Measurements from ENCODE around the gene MYRIP. TPM values are rescaled to one million over a fixed set of nuclear protein-coding genes. Genes with fewer than 3 reads are reported as not detected.

The MYRIP gene
- total RNA-seq, 1 donor from 2014 or later: not detected

- no peak for DNase-seq (ENCODE audit: low spot score)
- no peaks in the 10 kb centered on the region for H3K36me3 Mint-ChIP-seq (ENCODE audit: low read depth)
- intact Hi-C loops (cut with micrococcal nuclease): no loop called here
- H3K27ac Mint-ChIP-seq: no peak overlapping the region
- no peak overlapping the region for H3K4me3 Mint-ChIP-seq
- H3K9me3 Mint-ChIP-seq: no peaks in the 10 kb centered on the region
- no peaks in the 10 kb centered on the region for H3K27me3 Mint-ChIP-seq (ENCODE audit: insufficient read depth)
- H3K4me1 Mint-ChIP-seq (ENCODE audit: low read depth): no peaks in the 10 kb centered on the region
These were observed 235.1 kb downstream of the MYRIP start for GRCh38 chr3:40044487-40044886.

DNA sequence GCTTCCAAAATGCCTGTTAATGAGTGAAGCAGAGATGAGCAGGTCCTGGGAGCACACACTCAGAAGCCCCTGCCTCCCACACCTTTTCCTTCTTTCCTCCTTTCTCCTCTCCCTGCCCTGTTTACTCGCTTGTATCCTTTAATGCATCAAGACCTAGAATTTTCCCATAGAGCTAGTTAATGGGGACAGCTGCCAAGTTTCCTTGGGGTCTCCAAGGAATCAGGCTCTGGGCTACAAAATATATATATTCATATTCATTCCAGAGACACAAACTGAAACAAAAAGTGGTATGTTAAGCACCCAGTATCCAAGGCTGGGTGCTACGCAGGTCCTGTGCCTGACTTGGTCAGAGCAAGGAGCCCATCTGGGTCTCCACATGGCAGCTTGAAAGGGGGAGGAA, 235.6 kb downstream of the MYRIP start:
- intact Hi-C loops (cut with micrococcal nuclease): no loop called here
- no peak overlapping the region for H3K27ac Mint-ChIP-seq
- no peak overlapping the region for H3K4me3 Mint-ChIP-seq
- no peaks in the 10 kb centered on the region for H3K4me1 Mint-ChIP-seq (ENCODE audit: low read depth)
- H3K9me3 Mint-ChIP-seq: no peaks in the 10 kb centered on the region
- DNase-seq (ENCODE audit: low spot score): no peak
- H3K36me3 Mint-ChIP-seq (ENCODE audit: low read depth): no peaks in the 10 kb centered on the region
- H3K27me3 Mint-ChIP-seq (ENCODE audit: insufficient read depth): no peaks in the 10 kb centered on the region

DNA sequence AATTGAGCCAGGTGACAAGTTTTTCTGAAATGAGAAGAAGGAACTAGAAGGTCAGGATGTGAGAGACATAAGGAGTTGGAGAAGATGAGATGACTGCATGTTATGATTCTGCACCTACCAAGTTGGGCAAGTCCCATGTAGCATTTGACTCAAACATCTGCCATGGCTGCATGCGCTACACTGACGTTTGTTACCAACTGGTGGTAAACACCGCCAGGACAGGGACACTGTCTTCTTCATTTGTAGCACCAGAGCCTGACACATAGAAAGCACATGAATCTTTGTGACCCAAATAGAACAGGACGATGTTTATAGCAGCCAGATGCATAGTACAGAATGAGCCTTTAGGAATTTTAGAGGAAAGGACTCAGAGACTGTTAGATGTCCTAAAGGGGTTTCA, 236.7 kb downstream of the MYRIP start:
- H3K27me3 Mint-ChIP-seq (ENCODE audit: insufficient read depth): peaks cover 2% of the 10 kb centered on the region
- intact Hi-C loops (cut with micrococcal nuclease): no loop called here

GRCh38 chr3:40047406-40047805, 238.0 kb downstream of the MYRIP start:
- no peak overlapping the region for H3K27ac Mint-ChIP-seq
- H3K36me3 Mint-ChIP-seq (ENCODE audit: low read depth): no peaks in the 10 kb centered on the region
- no peak for DNase-seq (ENCODE audit: low spot score)
- intact Hi-C loops (cut with micrococcal nuclease): no loop called here
- H3K4me1 Mint-ChIP-seq (ENCODE audit: low read depth): no peaks in the 10 kb centered on the region
- H3K4me3 Mint-ChIP-seq: no peak overlapping the region
- peaks cover 2% of the 10 kb centered on the region for H3K27me3 Mint-ChIP-seq (ENCODE audit: insufficient read depth)
- H3K9me3 Mint-ChIP-seq: no peaks in the 10 kb centered on the region

More for the DNA sequence above, 236.7 kb downstream of the MYRIP start:
- no peaks in the 10 kb centered on the region for H3K4me1 Mint-ChIP-seq (ENCODE audit: low read depth)
- H3K9me3 Mint-ChIP-seq: no peaks in the 10 kb centered on the region
- no peaks in the 10 kb centered on the region for H3K36me3 Mint-ChIP-seq (ENCODE audit: low read depth)
- H3K27ac Mint-ChIP-seq: no peak overlapping the region
- DNase-seq (ENCODE audit: low spot score): no peak
- no peak overlapping the region for H3K4me3 Mint-ChIP-seq

GRCh38 chr3:40053663-40054062, 244.3 kb downstream of the MYRIP start:
- Mint-ChIP-seq H3K9me3 (no peaks in the 10 kb centered on the region), H3K27me3 (ENCODE audit: insufficient read depth) (peaks cover 2% of the 10 kb centered on the region), H3K4me1 (ENCODE audit: low read depth) (no peaks in the 10 kb centered on the region), H3K4me3 (no peak overlapping the region), H3K36me3 (ENCODE audit: low read depth) (no peaks in the 10 kb centered on the region), H3K27ac (no peak overlapping the region)
- no peak for DNase-seq (ENCODE audit: low spot score)
- intact Hi-C loops (cut with micrococcal nuclease): no loop called here

DNA sequence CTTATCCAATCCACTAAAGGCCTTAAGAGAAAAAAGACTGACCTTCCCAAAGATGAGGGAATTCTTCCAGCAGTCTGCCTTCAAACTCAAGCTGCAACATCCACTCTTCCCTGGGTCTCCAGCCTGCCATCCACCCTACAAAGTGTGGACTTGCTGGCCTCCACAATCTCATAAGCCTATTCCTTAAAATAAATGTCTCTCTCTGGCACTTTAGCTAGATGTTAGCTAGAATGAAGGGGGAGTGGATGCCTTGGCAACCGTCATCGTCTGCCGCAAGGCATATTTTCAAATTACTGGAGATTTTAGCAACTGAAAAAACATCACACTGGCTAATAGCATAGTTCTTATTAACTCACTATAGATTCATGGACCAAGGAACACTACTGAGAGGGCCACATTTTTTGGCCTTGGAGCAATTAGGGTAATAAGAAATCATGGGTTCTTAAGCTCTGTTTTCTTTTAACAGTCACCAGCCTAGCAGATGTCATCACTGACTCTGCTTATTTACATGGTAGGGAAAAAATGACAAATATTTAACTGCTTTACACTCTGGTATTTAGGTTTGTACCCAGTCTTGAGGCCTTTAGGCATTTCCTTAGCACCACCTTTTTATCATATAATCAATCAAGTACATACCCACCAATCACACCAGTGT, 245.3 kb downstream of the MYRIP start:
- no peaks in the 10 kb centered on the region for H3K9me3 Mint-ChIP-seq
- H3K4me3 Mint-ChIP-seq: no peak overlapping the region
- no peaks in the 10 kb centered on the region for H3K36me3 Mint-ChIP-seq (ENCODE audit: low read depth)
- no peak for DNase-seq (ENCODE audit: low spot score)
- H3K4me1 Mint-ChIP-seq (ENCODE audit: low read depth): no peaks in the 10 kb centered on the region
- no peak overlapping the region for H3K27ac Mint-ChIP-seq
- intact Hi-C loops (cut with micrococcal nuclease): no loop called here
- H3K27me3 Mint-ChIP-seq (ENCODE audit: insufficient read depth): peaks cover 2% of the 10 kb centered on the region

DNA sequence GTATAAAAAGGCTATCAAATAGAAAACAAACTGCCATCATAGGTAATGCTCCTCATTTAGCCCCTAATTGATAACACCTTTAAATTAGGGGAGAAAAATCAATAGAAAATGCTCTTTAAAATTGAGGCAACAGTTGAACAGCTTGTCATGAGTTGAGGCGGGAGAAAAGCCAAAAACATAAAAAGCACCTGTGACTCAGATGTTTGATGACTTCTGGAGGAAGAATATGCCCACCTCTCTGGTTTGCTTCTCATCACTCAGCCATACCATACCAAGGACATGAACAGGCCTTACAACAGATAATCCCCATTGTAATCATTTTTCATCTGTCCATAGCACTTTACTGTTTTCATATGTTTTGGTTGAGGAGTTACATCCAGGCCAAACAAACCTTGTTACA, 246.0 kb downstream of the MYRIP start:
- intact Hi-C loops (cut with micrococcal nuclease): no loop called here
- Mint-ChIP-seq H3K9me3 (no peaks in the 10 kb centered on the region), H3K36me3 (ENCODE audit: low read depth) (no peaks in the 10 kb centered on the region), H3K4me3 (no peak overlapping the region), H3K27me3 (ENCODE audit: insufficient read depth) (no peaks in the 10 kb centered on the region), H3K4me1 (ENCODE audit: low read depth) (no peaks in the 10 kb centered on the region), H3K27ac (no peak overlapping the region)
- no peak for DNase-seq (ENCODE audit: low spot score)

DNA sequence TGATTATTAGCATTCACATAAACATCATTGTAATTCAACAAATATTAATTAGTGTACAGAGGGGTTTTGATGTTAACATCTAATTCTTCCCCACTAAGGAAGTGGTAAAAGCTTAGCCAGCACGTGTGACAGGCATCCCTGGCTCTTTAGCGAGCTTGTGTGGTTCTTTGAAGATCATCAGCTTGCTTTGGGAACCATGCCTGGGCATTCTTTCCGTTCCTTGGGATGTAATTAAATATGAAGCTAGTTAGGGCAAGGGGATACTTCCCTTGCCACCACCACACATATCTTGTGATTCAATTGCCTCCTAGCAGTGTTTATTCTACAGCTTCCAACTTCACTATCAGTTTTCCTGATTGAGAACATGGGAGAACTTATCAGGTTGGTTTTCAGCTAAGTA, 246.5 kb downstream of the MYRIP start:
- Mint-ChIP-seq H3K36me3 (ENCODE audit: low read depth) (no peaks in the 10 kb centered on the region), H3K9me3 (no peaks in the 10 kb centered on the region), H3K4me3 (no peak overlapping the region), H3K4me1 (ENCODE audit: low read depth) (no peaks in the 10 kb centered on the region), H3K27ac (no peak overlapping the region), H3K27me3 (ENCODE audit: insufficient read depth) (no peaks in the 10 kb centered on the region)
- intact Hi-C loops (cut with micrococcal nuclease): no loop called here
- DNase-seq (ENCODE audit: low spot score): no peak

- Mint-ChIP-seq H3K4me1 (ENCODE audit: low read depth) (no peaks in the 10 kb centered on the region), H3K4me3 (no peak overlapping the region), H3K27ac (no peak overlapping the region), H3K36me3 (ENCODE audit: low read depth) (no peaks in the 10 kb centered on the region), H3K27me3 (ENCODE audit: insufficient read depth) (no peaks in the 10 kb centered on the region), H3K9me3 (no peaks in the 10 kb centered on the region)
- no peak for DNase-seq (ENCODE audit: low spot score)
- intact Hi-C loops (cut with micrococcal nuclease): no loop called here
These were observed 247.7 kb downstream of the MYRIP start for GRCh38 chr3:40057077-40057476.

DNA sequence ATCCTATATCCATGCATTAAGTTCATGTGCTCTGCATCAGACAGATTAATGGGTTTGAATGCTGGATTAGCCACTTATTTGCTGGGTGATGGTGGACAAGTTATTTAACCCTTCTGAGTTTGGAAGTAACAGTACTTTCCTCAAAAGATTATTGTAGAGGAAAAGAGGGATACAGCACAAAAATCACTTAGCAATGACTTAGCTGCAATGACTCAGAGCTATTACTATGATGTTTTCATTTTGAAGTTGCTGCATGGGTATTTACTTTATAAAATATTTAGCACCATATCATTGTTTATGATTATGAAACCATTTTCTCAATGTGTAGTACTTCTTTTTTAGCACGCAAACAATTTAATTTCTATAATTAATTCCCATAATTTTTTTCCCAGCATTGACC, 248.4 kb downstream of the MYRIP start:
- intact Hi-C loops (cut with micrococcal nuclease): no loop called here
- Mint-ChIP-seq H3K36me3 (ENCODE audit: low read depth) (no peaks in the 10 kb centered on the region), H3K27ac (no peak overlapping the region), H3K4me3 (no peak overlapping the region), H3K4me1 (ENCODE audit: low read depth) (no peaks in the 10 kb centered on the region), H3K27me3 (ENCODE audit: insufficient read depth) (no peaks in the 10 kb centered on the region), H3K9me3 (no peaks in the 10 kb centered on the region)
- DNase-seq (ENCODE audit: low spot score): no peak

DNA sequence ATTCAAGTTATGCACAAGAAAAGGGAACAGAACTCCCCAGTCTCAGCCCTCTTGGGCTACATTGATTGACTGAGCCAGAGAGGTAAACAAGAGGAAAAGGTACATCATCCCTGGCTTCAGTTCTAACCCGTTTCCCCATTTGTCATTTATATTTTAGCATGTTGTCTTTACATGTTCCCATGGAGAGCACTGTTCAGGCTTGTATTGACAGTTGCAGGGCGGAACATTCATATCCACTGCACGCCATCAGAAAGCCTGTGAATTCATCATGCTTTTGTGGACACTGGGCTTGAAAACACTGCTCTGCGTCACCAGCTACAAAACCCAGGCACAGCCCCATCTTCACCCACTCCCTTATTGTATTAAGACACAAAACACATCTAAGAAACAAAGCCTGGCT, 259.2 kb downstream of the MYRIP start:
- no peaks in the 10 kb centered on the region for H3K27me3 Mint-ChIP-seq (ENCODE audit: insufficient read depth)
- no peak overlapping the region for H3K27ac Mint-ChIP-seq
- no peaks in the 10 kb centered on the region for H3K36me3 Mint-ChIP-seq (ENCODE audit: low read depth)
- intact Hi-C loops (cut with micrococcal nuclease): no loop called here
- H3K4me1 Mint-ChIP-seq (ENCODE audit: low read depth): no peaks in the 10 kb centered on the region
- no peak for DNase-seq (ENCODE audit: low spot score)
- no peak overlapping the region for H3K4me3 Mint-ChIP-seq
- H3K9me3 Mint-ChIP-seq: no peaks in the 10 kb centered on the region

DNA sequence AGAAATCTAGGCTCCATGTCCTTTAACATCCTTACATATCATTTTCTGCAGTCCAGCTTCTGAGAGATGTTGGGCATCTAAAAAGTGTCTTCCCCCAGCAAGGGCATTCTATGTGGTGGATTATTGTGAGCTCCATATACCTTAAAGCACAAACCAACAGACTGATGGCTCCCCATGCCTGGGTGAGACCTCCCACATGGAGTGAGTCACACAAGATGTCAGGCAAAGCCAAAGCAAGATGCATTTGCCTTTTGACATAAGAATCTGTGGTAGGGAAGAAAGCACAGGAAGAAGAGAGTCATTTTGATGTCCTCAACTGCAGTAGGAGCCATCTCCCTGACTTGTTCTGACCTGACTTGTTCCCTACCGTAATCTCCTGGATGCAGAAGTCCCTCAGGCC, 261.4 kb downstream of the MYRIP start:
- intact Hi-C loops (cut with micrococcal nuclease): no loop called here
- Mint-ChIP-seq H3K4me1 (ENCODE audit: low read depth) (no peaks in the 10 kb centered on the region), H3K36me3 (ENCODE audit: low read depth) (no peaks in the 10 kb centered on the region), H3K4me3 (no peak overlapping the region), H3K9me3 (no peaks in the 10 kb centered on the region), H3K27me3 (ENCODE audit: insufficient read depth) (no peaks in the 10 kb centered on the region), H3K27ac (no peak overlapping the region)
- no peak for DNase-seq (ENCODE audit: low spot score)

DNA sequence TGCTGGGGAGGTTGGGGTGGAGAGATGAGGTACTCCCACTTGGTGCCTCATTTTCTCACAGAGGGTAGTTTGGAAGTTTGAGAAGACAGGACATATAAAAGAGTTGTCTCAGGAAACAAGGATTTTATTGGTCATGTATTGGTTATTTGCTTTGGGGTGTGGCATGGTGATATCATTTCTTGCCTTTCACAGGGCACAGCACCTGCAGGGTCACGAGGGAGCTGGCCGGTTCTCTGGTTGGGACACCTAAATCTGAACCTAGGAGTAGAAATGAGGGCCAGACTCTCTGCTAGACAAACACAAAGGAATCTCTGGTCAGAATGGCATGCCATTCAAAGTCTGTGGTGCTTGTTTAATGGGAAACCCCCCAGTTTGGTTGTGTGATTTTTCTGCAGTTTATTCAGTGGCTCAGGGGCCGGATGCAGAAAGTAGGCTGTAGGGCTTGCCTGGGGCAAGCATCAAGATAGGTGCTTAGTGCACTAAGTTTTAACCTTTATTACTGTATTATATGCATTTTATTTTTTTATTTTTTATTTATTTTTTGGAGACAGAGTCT, 262.4 kb downstream of the MYRIP start:
- Mint-ChIP-seq H3K27me3 (ENCODE audit: insufficient read depth) (no peaks in the 10 kb centered on the region), H3K27ac (no peak overlapping the region), H3K9me3 (no peaks in the 10 kb centered on the region), H3K36me3 (ENCODE audit: low read depth) (no peaks in the 10 kb centered on the region), H3K4me1 (ENCODE audit: low read depth) (no peaks in the 10 kb centered on the region), H3K4me3 (no peak overlapping the region)
- intact Hi-C loops (cut with micrococcal nuclease): no loop called here
- DNase-seq (ENCODE audit: low spot score): no peak
